Endothelial cell of umbilical vein (primary cell): ENCODE results near the gene TSBP1.

Experiments
- EZH2 ChIP-seq: IDR thresholded peaks from 2 replicates; pipeline ENCODE4 v1.6.1; 2012; ENCODE audit warnings: borderline replicate concordance, low read depth, mild to moderate bottlenecking, moderate library complexity, low read length, inconsistent platforms; ENCODE audit not compliant: severe bottlenecking
- FOS ChIP-seq: IDR thresholded peaks from 2 replicates; pipeline ENCODE4 v1.6.1; 2011; ENCODE audit warnings: mild to moderate bottlenecking, low read length, moderate library complexity, borderline replicate concordance; ENCODE audit not compliant: insufficient read depth
- MYC ChIP-seq: IDR thresholded peaks from one replicate; pipeline ENCODE4 v1.6.1; 2011; ENCODE audit warnings: mild to moderate bottlenecking, low read depth, low read length
- POLR2A ChIP-seq: IDR thresholded peaks from 2 replicates; pipeline ENCODE4 v1.6.1; 2012; ENCODE audit warnings: low read depth, mild to moderate bottlenecking, control low read depth, low read length
- POLR2AphosphoS5 ChIP-seq: IDR thresholded peaks from 2 replicates; pipeline ENCODE4 v1.6.1; 2012; ENCODE audit warnings: low read depth, mild to moderate bottlenecking, control low read depth, low read length, moderate library complexity; ENCODE audit not compliant: insufficient read depth
- TF ChIP-seq, protein P1 (sequence below), 2 donors: IDR thresholded peaks; 1 replicate in 1 of 2; 2 replicates in 1 of 2; pipeline ENCODE4 v1.5.1; 2011; ENCODE audit warnings: low read length in 2 of 2, mild to moderate bottlenecking in 2 of 2, moderate library complexity in 2 of 2, control low read depth in 1 of 2, inconsistent platforms in 1 of 2, low read depth in 1 of 2; ENCODE audit not compliant: insufficient read depth in 1 of 2; ENCODE audit errors: extremely low read depth in 1 of 2
- TF ChIP-seq, protein P2 (sequence below): IDR thresholded peaks from 2 replicates; pipeline ENCODE4 v1.6.1; 2011; ENCODE audit not compliant: insufficient read depth, insufficient read length

DNA sequence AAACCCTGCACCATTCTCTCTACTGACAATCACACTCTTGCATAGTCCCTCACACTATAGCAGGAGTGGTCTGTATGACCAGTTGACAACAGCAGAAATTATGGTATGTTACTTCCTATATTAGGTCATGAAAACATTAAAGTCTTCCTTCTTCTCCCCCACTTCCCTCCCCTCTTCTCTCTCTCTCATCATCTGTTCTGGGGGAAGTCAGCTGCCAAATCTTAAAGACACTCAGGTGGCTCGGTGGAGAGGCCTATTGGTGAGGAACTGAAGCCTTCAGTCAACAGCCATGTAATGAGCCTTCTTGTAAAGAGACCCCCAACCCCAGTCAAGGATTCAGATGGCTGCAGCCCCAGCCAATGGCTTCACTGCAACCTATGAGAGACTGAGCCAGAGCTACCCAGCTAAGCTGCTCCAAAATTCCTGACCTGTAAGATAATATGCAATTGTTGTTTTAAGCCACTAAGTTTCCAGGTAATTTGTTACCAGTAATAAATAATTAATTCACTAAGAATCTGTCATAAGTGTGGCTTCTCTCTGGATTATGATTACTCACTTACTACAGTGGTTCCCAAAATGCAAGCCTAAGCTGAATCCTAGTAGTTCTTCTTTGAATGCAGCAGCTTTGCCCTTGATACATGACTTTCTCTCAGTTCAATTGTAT is 11.2 kb upstream of the TSBP1 start:
- TF ChIP-seq, protein P1, sequence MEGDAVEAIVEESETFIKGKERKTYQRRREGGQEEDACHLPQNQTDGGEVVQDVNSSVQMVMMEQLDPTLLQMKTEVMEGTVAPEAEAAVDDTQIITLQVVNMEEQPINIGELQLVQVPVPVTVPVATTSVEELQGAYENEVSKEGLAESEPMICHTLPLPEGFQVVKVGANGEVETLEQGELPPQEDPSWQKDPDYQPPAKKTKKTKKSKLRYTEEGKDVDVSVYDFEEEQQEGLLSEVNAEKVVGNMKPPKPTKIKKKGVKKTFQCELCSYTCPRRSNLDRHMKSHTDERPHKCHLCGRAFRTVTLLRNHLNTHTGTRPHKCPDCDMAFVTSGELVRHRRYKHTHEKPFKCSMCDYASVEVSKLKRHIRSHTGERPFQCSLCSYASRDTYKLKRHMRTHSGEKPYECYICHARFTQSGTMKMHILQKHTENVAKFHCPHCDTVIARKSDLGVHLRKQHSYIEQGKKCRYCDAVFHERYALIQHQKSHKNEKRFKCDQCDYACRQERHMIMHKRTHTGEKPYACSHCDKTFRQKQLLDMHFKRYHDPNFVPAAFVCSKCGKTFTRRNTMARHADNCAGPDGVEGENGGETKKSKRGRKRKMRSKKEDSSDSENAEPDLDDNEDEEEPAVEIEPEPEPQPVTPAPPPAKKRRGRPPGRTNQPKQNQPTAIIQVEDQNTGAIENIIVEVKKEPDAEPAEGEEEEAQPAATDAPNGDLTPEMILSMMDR (IDR thresholded peaks at IDR 0.05; ENCODE audit: extremely low read depth in 1 of 2, insufficient read depth in 1 of 2, low read depth in 1 of 2, low read length in 2 of 2) = no peak
- TF ChIP-seq, protein P2, sequence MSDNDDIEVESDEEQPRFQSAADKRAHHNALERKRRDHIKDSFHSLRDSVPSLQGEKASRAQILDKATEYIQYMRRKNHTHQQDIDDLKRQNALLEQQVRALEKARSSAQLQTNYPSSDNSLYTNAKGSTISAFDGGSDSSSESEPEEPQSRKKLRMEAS = no peak
- TF ChIP-seq POLR2A (no peak), POLR2AphosphoS5 (no peak), EZH2 (no peak), FOS (no peak), MYC (no peak)
